NCI-H526 (cell line): ENCODE measurements around the gene WIPF1.

Source experiments
- DNase-seq, 2 experiments: peaks; one replicate each; lab custom pipeline; 2025; lab: John Stamatoyannopoulos, UW

The WIPF1 gene

GRCh38 chr2:174597345-174598047 lies at the start of gene WIPF1:
WIPF1 (minus strand) TSS chr2:174597804; CDS start chr2:174585573, 12,231 bp downstream.
- DNase-seq: no peak

GRCh38 chr2:174645296-174645695 lies 47.7 kb upstream of the WIPF1 start:
- no peak for DNase-seq

- DNase-seq: no peak
Measured at GRCh38 chr2:174644406-174644805, 46.8 kb upstream of the WIPF1 start.

GRCh38 chr2:174643356-174643755 lies 45.8 kb upstream of the WIPF1 start:
- no peak for DNase-seq

- DNase-seq: no peak
Measured at GRCh38 chr2:174641168-174641567, 43.6 kb upstream of the WIPF1 start.

- no peak for DNase-seq
Measured at GRCh38 chr2:174636987-174637386, 39.4 kb upstream of the WIPF1 start.

- DNase-seq: no peak
Measured at GRCh38 chr2:174635776-174636404, 38.3 kb upstream of the WIPF1 start.

- DNase-seq: no peak
Measured at GRCh38 chr2:174635015-174635593, 37.5 kb upstream of the WIPF1 start.

- no peak for DNase-seq
Measured at GRCh38 chr2:174634130-174635014, 36.8 kb upstream of the WIPF1 start.

- peak in 1 of 2 experiments; percentile 38 for DNase-seq
Measured at GRCh38 chr2:174633623-174633930, 36.0 kb upstream of the WIPF1 start.

GRCh38 chr2:174632841-174633622 lies 35.4 kb upstream of the WIPF1 start:
- DNase-seq: no peak

GRCh38 chr2:174631009-174631981 lies 33.7 kb upstream of the WIPF1 start:
- no peak for DNase-seq

GRCh38 chr2:174630107-174630506 lies 32.5 kb upstream of the WIPF1 start:
- no peak for DNase-seq

GRCh38 chr2:174629506-174629905 lies 31.9 kb upstream of the WIPF1 start:
- no peak for DNase-seq

GRCh38 chr2:174628528-174629169 lies 31.0 kb upstream of the WIPF1 start:
- DNase-seq: no peak

- no peak for DNase-seq
Measured at GRCh38 chr2:174627216-174627615, 29.6 kb upstream of the WIPF1 start.

GRCh38 chr2:174624895-174625430 lies 27.4 kb upstream of the WIPF1 start:
- DNase-seq: no peak

GRCh38 chr2:174623690-174624089 lies 26.1 kb upstream of the WIPF1 start:
- no peak for DNase-seq

GRCh38 chr2:174623106-174623637 lies 25.6 kb upstream of the WIPF1 start:
- no peak for DNase-seq
